HG03571 (cell line): ENCODE results near the gene SLC14A1.

ENCODE experiments used
- ATAC-seq: cut with Tn5 transposase; IDR thresholded peaks from one replicate; pipeline ENCODE4 v1.9.1; 2021; ENCODE audit not compliant: unreplicated experiment

Gene SLC14A1

DNA sequence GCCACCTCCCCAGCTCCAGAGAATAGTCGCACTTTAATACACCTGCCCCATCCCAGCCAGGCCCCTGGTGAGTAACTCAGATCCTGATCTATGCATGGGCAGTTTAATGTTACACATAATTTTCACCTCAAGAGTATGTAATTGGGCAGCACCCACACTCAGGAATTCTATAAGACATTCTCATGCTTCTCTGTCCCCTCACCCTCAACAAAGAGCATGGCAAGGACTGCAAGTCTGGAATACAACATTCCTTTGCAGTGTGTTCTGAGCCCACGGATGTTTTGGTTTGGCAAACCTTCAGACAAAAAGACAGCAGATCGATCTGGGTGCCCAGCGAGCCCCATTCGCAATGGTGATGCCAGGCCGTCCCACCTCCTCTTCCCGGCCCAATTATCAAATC, 4.9 kb upstream of the SLC14A1 start:
- no peak for ATAC-seq

- peak; percentile 94 for ATAC-seq
Observed at GRCh38 chr18:45722899-45723298, 1.1 kb upstream of the SLC14A1 start.

- no peak for ATAC-seq
Observed at GRCh38 chr18:45724601-45725000, 620 bp downstream of the SLC14A1 start.

DNA sequence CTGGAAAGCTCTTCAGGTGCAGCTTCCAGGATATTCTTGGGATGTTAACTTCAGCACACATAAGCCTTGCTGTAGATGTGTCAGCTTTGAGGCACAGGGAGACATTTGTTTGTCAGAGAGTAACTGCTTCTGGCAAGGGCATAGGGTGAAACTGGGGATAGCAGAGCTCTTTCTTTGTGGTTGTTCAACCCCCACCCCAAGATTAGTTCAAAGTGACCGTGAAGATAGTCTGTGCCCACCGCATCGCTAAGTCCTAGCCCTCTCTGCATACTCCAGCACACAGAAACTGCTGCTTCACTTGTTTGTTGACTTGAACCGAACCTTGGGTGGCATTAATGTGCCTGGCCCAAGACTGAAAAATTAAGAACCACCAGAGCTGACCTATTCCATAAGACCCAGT, 1.4 kb downstream of the SLC14A1 start:
- ATAC-seq, result no peak

DNA sequence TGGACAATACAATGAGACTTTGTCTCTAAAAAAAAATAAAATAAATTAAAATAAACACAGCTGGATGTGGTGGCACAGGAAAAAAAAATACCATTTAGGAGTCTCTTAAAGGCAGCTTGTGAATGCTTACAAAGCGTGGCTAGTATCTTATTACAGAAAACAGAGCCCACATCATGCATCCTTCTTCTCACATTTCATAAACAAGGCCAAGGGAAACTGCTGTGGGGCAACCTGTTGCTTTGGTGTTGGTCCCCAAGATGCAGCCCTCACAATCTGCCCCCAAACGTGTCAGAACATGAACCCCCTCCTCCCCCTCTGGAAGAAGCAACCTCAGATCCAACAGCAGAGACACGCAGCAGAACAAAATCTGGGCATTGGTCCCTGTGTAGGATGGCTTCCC, 2.6 kb downstream of the SLC14A1 start:
- no peak for ATAC-seq

DNA sequence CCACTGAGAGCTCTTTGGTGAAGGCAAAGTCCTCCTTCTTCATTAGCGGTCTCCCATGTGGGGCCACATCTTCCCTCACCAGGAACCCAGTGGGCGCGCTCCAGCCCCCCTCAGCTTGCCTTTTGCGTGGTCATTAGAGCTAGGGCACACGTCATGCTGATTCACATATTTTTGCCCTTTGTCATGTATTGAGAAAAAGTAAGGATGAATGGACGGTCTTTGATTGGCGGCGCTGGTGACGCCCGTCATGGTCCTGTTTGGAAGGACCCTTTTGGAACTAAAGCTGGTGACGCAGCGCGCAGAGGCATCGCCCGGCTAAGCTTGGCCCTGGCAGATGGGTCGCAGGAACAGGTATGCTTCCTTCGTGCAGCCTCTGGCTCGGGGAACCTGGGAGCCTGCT, 3.1 kb downstream of the SLC14A1 start:
- ATAC-seq, result no peak

- ATAC-seq, result no peak
Observed at GRCh38 chr18:45728336-45729010, 4.5 kb downstream of the SLC14A1 start.

GRCh38 chr18:45730832-45731575, 7.0 kb downstream of the SLC14A1 start:
- ATAC-seq, result no peak

DNA sequence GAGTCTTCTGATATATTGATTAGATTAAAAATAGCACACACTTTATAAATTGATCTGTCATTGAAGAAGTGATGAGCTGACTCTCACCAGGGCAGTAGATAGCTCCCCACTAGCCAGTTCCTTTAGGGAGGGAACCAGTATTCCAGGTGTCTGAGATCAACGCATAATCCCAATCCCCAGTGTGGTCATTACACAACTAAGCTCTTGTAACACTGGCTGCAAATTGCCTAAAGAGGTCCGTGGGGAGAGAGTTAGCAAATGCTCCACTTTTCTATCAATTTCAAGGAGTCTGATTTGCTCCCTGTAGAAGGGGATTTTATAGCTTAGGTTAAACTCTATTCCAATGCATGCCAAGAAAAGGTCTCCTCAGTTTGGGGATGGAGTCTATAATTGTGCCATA, 7.7 kb downstream of the SLC14A1 start:
- no peak for ATAC-seq

- no peak for ATAC-seq
Observed at GRCh38 chr18:45733535-45733934, 9.6 kb downstream of the SLC14A1 start.

GRCh38 chr18:45734505-45734904, 10.5 kb downstream of the SLC14A1 start:
- ATAC-seq, result no peak

GRCh38 chr18:45734944-45735343, 11.0 kb downstream of the SLC14A1 start:
- ATAC-seq, result no peak

DNA sequence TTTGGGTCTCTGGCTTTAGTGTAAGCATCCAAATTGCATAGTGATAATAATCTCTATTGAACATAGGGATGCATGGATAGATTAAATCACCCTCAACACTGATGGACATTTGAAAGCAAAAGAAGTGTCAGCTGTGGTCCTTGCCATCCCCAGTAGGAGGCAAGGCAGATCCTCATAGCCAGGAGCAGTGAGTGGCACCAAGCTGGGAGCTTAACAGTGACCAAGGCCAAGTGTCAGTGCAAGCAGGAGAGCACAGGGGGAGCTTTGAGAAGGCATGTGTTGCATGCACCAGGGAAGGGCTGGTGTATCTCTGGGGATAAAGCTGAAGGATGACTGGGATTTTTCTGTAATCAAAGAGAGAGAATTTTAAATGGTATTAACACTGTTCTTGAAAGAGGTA, 14.7 kb downstream of the SLC14A1 start:
- ATAC-seq, result no peak

- ATAC-seq, result no peak
Observed at GRCh38 chr18:45739268-45739667, 15.3 kb downstream of the SLC14A1 start.

DNA sequence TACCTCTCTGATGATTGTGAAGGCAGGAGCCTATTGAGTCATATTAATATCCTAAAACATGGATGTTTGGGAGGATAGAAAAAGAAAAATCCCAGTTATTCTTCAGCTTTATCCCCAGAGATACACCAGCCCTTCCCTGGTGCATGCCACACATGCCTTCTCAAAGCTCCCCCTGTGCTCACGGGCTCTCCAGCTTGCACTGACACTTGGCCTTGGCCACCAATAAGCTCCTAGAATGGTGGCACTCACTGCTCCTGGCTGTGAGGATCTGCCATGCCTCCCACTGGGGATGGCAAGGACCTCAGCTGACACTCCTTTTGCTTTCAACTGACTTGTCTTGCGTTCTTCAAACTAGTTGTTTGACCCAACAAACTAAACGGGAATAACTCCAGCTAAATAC, 15.9 kb downstream of the SLC14A1 start:
- no peak for ATAC-seq

DNA sequence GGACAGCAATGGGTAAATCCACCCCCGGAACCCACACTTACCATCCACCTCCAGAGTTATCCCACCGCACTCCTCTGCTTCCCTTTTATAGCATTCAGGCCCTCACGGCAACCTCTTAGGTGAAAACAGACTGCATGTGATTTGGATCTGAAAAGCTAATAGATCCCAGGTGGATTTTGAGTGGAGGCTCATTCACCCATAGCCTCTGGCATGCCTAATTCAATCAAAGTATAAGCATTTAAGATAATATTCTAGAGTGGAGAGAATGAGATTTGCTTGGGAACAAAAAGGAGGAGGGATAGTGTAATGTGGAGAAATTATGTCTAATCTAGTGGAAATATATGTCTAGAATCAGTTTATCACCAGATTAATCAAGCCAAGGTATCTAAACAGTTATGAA, 17.1 kb downstream of the SLC14A1 start:
- no peak for ATAC-seq

GRCh38 chr18:45745817-45746461, 22.0 kb downstream of the SLC14A1 start:
- no peak for ATAC-seq

GRCh38 chr18:45748501-45748900, 24.5 kb downstream of the SLC14A1 start:
- ATAC-seq, result no peak

GRCh38 chr18:45749918-45750689, 26.1 kb downstream of the SLC14A1 start:
- no peak for ATAC-seq

GRCh38 chr18:45751766-45752165, 27.8 kb downstream of the SLC14A1 start:
- ATAC-seq, result no peak

DNA sequence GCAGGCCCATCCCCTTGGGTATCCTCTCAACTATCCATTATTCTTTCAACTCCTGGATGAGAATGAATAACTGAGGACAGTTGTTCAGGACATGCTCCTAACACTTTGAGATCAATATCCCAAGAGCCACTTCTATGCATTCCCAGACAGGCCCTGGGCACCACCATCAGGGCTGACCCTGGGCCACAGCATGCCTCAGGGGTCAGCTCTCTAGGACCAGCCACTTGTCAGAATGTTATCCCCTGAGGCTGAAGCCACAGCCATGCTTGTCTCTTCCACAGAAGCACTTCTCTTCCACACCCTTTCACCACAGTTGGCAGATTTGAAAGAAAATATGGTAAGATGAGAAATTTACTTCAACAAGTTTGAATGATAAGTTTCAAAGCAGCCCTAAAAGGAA, 28.7 kb downstream of the SLC14A1 start:
- no peak for ATAC-seq
